ENCODE measurements around the gene PRPSAP1. TPM values are rescaled to one million over a fixed set of nuclear protein-coding genes. Genes with fewer than 3 reads are reported as not detected.

PRPSAP1 gene
- total RNA-seq, 1 donor from 2014 or later = 71.8 TPM

DNA sequence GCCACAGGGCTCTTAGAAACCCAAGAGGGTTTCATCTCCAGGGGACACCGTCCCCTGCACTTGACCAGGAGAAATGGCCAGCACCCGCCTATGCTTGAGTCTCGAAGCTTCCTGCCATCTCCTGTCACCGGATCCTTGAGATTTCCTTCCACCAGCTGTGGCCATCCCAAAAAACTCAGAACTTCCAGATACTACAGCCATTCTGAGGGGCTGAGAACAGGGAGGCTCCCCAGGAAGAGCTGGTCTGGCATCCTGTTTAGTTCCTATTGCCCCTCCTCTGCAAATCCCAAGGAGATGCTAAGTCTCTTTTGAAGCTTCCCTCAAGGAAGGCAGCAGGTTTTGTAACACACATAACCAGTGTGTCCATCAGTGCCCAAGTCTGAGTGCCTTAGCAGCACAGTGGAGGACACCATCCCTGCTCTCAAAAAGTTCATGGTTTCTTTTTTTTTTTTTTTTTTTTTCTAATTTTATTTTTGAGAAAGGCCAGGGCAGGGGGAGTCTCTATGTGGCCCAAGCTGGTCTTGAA lies 86.6 kb downstream of the PRPSAP1 start:
- DNase-seq (ENCODE audit: low read depth in 2 of 2) = no peak

DNA sequence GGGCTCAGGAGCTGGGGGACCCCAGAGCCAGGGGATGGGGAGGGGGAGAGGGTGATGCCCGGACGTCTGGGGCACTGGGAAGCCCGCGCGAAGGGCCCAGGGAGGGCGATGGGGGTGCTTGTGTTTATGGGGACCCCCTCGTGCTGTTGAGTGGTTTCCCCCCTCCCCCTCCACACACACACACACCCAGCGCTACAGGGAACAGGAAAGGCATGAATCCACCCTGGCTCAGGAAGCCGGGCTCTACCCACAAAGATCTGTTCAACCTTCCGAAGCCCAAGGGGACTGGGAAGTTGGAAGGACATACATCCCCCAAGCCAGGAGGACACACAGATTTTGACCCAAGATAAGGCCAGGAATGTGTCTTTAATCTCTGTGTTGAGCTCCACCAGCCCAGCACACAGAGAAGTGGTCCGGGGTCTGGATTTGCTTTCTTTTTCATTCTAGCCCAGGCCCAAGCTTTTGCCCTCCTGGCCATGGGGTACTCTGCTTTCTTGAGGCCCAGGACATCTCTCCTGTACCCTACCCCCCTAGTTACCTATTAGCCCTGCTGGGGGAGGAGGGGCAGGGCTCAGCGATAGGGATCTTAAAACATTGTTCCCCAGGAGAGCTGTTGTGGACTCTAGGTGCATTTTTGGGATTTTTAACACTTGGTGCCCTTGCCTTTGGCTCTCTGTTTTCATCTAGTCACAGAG lies 87.3 kb downstream of the PRPSAP1 start:
- DNase-seq (ENCODE audit: low read depth in 2 of 2) = peak in 1 of 2 donors; percentile 66

DNA sequence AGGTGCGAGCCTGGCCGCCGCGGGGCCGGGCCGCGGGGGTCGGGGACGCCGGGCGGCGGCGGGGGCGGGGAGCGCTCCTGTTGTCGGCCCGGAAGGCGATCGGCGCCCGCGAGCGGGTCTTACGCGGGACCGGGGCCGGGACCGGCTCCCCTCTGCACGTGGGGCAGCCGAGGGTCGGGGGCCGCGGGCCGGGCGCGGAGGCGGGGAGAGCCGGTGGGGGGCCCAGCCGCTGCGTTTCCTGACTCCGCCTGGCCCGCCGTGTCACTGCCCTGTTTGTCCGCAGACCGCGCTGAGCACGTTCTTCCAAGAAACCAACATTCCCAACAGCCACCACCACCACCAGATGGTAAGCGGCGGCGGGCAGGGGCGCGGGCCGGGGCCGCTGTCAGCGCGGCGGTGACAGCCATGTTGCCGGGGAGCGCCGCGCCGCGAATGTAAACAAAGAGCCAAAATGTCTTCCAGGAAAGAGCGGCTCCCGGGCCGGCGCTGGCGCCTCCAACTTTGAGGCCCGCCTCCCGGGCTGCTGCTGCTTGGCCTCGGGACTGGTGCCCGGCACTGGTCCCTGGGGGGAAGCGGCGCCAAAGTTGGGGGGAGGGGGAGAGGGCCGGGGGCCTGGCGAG lies 88.0 kb downstream of the PRPSAP1 start:
- DNase-seq (ENCODE audit: low read depth in 2 of 2) = peak in 1 of 2 donors; percentile 51

DNA sequence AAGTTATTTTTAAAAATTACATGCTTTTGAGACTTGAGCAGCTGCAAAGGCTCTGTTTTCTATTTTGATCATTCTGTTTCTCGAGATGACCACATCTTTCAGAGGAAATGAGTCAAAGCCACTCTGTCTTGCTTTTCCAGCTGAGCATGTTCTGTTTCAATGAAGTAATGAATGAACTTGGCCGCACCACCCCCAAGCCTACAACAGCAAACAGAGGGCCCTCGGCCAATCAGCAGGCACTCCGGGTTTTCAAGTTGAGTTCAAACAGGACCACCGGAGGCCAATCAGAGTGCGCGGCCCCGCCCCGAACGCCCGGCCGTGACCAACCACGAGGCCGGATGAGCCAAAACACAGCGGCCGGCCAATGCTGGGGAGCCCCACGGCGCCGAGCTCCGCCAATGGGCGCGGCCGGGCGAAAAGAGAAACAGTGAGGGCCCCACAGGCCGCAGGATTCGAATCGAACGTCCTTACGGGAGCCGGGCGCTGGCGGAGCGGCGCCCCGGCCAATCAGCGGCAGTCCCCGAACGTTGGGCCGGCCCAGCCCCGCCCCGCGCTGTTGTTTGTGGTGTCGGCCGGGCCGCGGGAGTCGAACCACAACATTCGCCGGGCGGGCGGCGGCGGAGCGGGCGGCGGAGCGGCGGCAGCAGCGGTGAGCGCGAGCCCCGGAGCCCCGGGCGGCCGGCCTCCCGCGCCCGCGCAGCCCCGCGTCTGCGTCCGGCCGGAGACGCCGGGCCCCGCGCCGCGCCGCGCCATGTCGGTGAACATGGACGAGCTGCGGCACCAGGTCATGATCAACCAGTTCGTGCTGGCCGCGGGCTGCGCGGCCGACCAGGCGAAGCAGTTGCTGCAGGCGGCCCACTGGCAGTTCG lies 88.7 kb downstream of the PRPSAP1 start, which contains the start of gene UBALD2:
Gene UBALD2 (plus strand): TSS at position 594 of the 869 bp plus-strand sequence. CDS start 158 bp downstream, at position 752.
- DNase-seq (ENCODE audit: low read depth in 2 of 2) = peak; percentile 96 to 100

DNA sequence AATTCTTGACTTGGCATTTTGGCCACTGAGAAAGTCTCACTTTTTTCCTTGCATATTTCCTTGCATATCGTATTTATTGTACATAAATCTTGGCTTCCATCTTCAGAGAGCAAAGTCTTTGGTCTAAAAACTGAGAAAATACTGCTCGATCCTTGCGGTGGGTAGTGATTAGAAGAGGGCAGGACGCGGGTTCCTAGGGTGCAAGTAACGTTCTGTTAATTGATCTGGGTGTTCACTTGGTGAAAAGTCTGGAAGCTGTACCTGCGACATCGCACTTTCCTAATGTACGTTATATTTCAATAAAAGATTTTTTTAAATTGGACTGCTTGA lies 89.3 kb downstream of the PRPSAP1 start:
- no peak for DNase-seq (ENCODE audit: low read depth in 2 of 2)

DNA sequence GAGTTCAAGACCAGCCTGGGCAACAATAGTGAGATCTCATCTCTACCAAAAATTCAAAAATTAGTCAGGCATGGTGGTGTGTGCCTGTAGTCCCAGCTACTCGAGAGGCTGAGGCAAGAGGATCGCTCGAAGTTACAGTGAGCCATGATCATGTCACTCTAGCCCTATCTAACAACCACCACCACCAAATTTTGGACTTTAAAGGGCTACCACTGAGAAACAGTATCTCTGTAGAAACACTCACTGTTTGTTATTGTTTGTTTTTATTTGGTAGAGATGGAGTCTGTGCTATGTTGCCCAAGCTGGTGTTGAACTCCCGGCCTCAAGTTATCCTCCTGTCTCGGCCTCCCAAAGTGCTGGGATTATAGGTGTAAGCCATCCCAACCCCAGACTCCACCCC lies 89.8 kb downstream of the PRPSAP1 start:
- DNase-seq (ENCODE audit: low read depth in 2 of 2) = no peak

DNA sequence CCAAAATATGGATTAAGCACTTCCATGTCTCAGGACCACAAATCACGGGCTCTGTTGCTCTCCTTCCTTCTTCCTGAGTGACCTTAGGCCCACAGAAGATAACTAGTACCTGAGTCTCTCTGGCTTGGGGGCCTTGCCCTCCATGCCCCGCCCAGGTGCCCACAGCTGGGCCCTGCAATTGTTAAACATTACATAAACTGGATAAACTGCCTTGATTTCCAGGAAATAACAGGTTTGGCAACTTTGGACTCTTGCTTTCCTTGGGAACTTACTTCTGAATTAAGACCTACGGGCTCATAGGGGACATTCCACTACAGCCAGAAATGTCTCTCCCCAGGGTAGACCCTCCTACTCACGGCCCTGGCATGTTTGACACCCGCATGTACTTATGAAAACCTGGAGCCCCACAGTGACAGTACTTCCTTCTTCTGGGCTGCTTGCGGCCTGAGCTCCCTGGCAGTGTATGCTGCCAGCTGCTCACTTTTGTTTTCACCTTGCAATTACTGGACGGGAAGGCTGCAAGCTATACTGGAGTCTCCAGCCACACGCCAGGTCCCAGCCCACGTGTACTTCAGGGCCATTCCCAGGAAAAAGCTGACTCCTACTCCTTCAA lies 90.9 kb downstream of the PRPSAP1 start:
- peak in 1 of 2 donors; percentile 65 for DNase-seq (ENCODE audit: low read depth in 2 of 2)

DNA sequence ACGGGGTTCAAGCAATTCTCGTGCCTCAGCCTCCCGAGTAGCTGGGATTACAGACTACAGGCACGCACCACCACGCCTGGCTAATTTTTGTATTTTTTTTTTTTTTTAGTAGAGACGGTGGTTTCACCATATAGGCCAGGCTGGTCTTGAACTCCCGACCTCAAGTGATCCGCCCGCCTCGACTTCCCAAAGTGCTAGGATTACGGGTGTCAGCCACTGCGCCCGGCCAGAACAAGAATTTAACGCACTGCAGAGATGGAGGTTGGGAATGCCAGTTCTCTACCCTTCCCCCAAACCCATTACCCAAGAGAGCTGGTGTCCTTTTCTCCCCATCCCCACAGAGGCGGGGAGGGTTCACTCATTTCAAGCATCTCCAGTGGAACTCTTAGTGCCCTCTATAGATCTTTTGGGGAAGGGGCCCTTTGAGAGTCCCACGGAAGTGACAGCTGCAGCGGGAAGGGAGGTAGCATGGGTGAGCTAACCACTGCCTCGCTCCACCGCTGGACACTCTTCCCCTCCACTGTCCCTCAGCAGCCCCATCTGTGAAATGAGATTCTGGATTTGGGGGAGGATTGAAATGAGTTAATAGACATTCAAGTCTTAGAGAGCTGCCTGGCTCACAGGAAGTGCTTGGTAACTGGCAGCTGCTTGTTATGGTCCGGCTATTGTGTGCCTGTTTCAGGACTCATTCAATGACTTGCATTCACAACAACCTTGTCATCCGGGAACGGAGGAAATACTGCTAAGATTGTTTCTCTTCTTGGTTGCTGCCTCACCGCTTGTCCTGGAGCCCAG lies 92.1 kb downstream of the PRPSAP1 start:
- DNase-seq (ENCODE audit: low read depth in 2 of 2) = peak in 1 of 2 donors; percentile 96

DNA sequence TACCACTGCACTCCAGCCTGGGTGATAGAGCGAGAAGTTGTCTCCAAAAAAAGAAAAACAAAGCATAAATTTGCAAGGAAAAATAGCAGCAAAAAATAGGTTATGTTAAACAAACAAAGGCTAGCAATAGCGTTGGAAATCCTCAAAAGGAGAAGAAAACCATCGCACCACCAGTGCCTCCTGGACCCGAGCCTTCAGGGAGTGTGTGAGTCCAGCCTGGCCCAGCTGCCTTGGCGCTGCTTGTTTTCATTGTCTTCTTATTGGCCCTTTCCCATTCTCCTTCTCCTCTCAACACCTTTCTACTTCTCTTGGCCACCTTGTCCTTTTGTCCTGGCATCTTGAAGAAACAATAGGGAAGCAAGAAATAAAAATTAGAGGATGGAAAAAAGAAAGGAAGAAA lies 93.0 kb downstream of the PRPSAP1 start:
- DNase-seq (ENCODE audit: low read depth in 2 of 2) = no peak

DNA sequence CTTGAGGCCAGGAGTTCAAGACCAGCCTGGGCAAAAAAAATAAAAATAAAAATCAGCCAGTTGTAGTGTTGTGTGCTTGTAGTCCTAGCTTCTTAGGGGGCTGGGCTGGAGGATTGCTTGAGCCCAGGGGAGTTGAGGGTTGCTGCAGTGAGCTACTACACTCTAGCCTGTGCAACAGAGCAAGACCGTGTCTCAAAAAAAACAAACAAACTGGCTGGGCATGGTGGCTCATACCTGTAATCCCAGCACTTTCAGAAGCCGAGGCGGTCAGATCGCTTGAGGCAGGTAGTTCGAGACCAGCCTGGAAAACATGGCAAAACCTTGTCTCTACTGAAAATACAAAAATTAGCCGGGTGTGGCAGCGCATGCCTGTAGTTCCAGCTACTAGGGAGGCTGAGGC lies 93.5 kb downstream of the PRPSAP1 start:
- no peak for DNase-seq (ENCODE audit: low read depth in 2 of 2)

Other genes with a start within 250 kb of the PRPSAP1 start
- not detected in 2 replicates for gene FOXJ1, start 212.7 kb downstream of the PRPSAP1 start, total RNA-seq
- gene RNF157, start 113.4 kb downstream of the PRPSAP1 start, total RNA-seq = 0.26 and 0.63 TPM in 2 replicates
- gene UBALD2, start 88.6 kb downstream of the PRPSAP1 start, total RNA-seq = 6.8 and 7.8 TPM in 2 replicates
- gene QRICH2, start 45.6 kb downstream of the PRPSAP1 start, total RNA-seq = 5.6 and 12.0 TPM in 2 replicates
- 196 and 380 TPM in 2 replicates for gene SPHK1, start 30.7 kb upstream of the PRPSAP1 start, total RNA-seq
- 12.7 and 17.3 TPM in 2 replicates for gene UBE2O, start 99.2 kb upstream of the PRPSAP1 start, total RNA-seq
- gene AANAT, start 113.7 kb upstream of the PRPSAP1 start, total RNA-seq = not detected in 2 replicates
- gene RHBDF2, start 147.5 kb upstream of the PRPSAP1 start, total RNA-seq = 11.7 and 17.3 TPM in 2 replicates
- gene CYGB, start 183.8 kb upstream of the PRPSAP1 start, total RNA-seq = 1.8 and 2.5 TPM in 2 replicates
- 0.39 and 0.89 TPM in 2 replicates for gene PRCD, start 186.1 kb upstream of the PRPSAP1 start, total RNA-seq
- 0.13 and 0.25 TPM in 2 replicates for gene ST6GALNAC2, start 231.9 kb upstream of the PRPSAP1 start, total RNA-seq